ENCODE measurements around the gene GMDS.

Gene GMDS

GRCh38 chr6:2205396-2205795 is 40.0 kb downstream of the GMDS start:
- no peak for DNase-seq (ENCODE audit: low spot score)

- no peak for DNase-seq (ENCODE audit: low spot score)
Measured at GRCh38 chr6:2204272-2204671, 41.1 kb downstream of the GMDS start.

GRCh38 chr6:2203264-2203663 is 42.1 kb downstream of the GMDS start:
- DNase-seq (ENCODE audit: low spot score), result no peak

- DNase-seq (ENCODE audit: low spot score), result no peak
Measured at GRCh38 chr6:2197984-2198383, 47.4 kb downstream of the GMDS start.

- DNase-seq (ENCODE audit: low spot score), result no peak
Measured at GRCh38 chr6:2197177-2197671, 48.2 kb downstream of the GMDS start.

- DNase-seq (ENCODE audit: low spot score), result no peak
Measured at GRCh38 chr6:2196079-2196679, 49.2 kb downstream of the GMDS start.

- no peak for DNase-seq (ENCODE audit: low spot score)
Measured at GRCh38 chr6:2194643-2195042, 50.8 kb downstream of the GMDS start.

- DNase-seq (ENCODE audit: low spot score), result no peak
Measured at GRCh38 chr6:2193931-2194330, 51.5 kb downstream of the GMDS start.

- no peak for DNase-seq (ENCODE audit: low spot score)
Measured at GRCh38 chr6:2192976-2193375, 52.4 kb downstream of the GMDS start.

GRCh38 chr6:2191390-2191740 is 54.0 kb downstream of the GMDS start:
- no peak for DNase-seq (ENCODE audit: low spot score)

- no peak for DNase-seq (ENCODE audit: low spot score)
Measured at GRCh38 chr6:2190661-2191389, 54.6 kb downstream of the GMDS start.

- no peak for DNase-seq (ENCODE audit: low spot score)
Measured at GRCh38 chr6:2188856-2189384, 56.5 kb downstream of the GMDS start.

- DNase-seq (ENCODE audit: low spot score), result no peak
Measured at GRCh38 chr6:2188397-2188796, 57.0 kb downstream of the GMDS start.

- DNase-seq (ENCODE audit: low spot score), result no peak
Measured at GRCh38 chr6:2187826-2188225, 57.6 kb downstream of the GMDS start.

- no peak for DNase-seq (ENCODE audit: low spot score)
Measured at GRCh38 chr6:2186516-2186915, 58.9 kb downstream of the GMDS start.

- no peak for DNase-seq (ENCODE audit: low spot score)
Measured at GRCh38 chr6:2185466-2185865, 59.9 kb downstream of the GMDS start.

GRCh38 chr6:2184700-2185455 is 60.5 kb downstream of the GMDS start:
- DNase-seq (ENCODE audit: low spot score), result no peak

GRCh38 chr6:2183752-2184151 is 61.7 kb downstream of the GMDS start:
- no peak for DNase-seq (ENCODE audit: low spot score)

GRCh38 chr6:2183246-2183645 is 62.2 kb downstream of the GMDS start:
- DNase-seq (ENCODE audit: low spot score), result no peak

GRCh38 chr6:2182251-2182650 is 63.2 kb downstream of the GMDS start:
- no peak for DNase-seq (ENCODE audit: low spot score)

- DNase-seq (ENCODE audit: low spot score), result no peak
Measured at GRCh38 chr6:2181567-2181966, 63.8 kb downstream of the GMDS start.

GRCh38 chr6:2179950-2180349 is 65.5 kb downstream of the GMDS start:
- no peak for DNase-seq (ENCODE audit: low spot score)

GRCh38 chr6:2179241-2179640 is 66.2 kb downstream of the GMDS start:
- DNase-seq (ENCODE audit: low spot score), result no peak
